Gastrocnemius medialis (tissue), 4 donors: ENCODE results near the gene ARHGEF39.

ENCODE experiments used
- CTCF ChIP-seq, 5 experiments: fragments of 450-650 bp in 3 of 5; fragments of 200-600 bp in 2 of 5; sonication (generic) in 2 of 5; IDR thresholded peaks in 4 of 5; conservative IDR thresholded peaks in 1 of 5; 1 replicate in 4 of 5; 2 replicates in 1 of 5; pipeline ENCODE4 v1.5.1; 2016 to 2019; ENCODE audit warnings: antibody characterized with exemption in 5 of 5, mild to moderate bottlenecking in 3 of 5, moderate library complexity in 3 of 5
- POLR2A ChIP-seq, 2 donors: fragments of 450-650 bp; IDR thresholded peaks; one replicate each; pipeline ENCODE4 v1.6.1; 2017; ENCODE audit warnings: antibody characterized with exemption in 2 of 2, mild to moderate bottlenecking in 2 of 2, moderate library complexity in 2 of 2

- TF ChIP-seq CTCF (IDR thresholded peaks at IDR 0.05 in 4 of 5, conservative IDR thresholded peaks at IDR 0.05 in 1 of 5) (no peak), POLR2A (IDR thresholded peaks at IDR 0.05) (no peak)
Measured at GRCh38 chr9:35713578-35713977, 48.6 kb upstream of the ARHGEF39 start.
